Measurements from ENCODE around the gene GPR75. TPM values are rescaled to one million over a fixed set of nuclear protein-coding genes. Genes with fewer than 3 reads are reported as not detected.

Gene GPR75
- total and polyA plus RNA-seq, 2 of the 13 experiments (the other 11 are each of a cell fraction or from before 2014, with no cell fraction given) = 3.3 to 4.1 TPM

DNA sequence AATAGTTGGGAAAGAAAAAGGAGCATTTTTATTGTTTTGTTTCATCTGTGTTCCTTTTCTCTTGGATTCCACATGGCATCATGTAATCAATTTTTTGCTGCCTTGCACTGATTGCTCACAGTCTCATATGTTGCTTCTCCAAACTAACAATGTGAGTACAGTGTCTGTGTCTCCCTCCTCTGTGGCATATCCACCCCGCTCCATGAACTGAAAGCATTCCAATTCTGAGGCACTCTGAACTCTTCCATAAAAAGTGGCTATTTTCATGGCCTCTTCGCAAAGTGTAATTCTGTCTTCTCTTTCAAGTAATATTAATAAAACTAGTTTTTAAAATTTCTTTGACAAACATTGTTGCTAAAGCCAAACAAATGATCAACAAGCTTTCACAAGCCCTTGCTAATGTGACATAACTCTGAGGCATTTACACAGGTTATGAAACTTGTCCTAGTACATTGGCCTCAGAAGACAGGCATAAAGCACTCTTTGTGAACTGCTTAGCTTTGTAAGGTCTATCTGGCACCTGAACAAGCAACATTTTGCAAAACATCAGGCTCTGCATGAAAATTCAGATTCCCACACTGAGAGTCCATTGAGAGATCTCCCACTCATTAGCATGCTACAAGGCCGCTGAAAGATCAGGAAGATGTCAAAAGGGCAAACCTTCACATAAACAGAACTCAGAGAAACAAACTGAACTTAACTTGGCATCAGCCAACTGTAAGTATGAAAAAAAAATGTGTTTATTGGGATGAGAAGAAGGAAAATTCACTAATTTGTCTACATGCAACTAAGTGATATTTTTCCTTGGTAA lies 33.0 kb downstream of the GPR75 start (continued):
- TF ChIP-seq, protein P1, sequence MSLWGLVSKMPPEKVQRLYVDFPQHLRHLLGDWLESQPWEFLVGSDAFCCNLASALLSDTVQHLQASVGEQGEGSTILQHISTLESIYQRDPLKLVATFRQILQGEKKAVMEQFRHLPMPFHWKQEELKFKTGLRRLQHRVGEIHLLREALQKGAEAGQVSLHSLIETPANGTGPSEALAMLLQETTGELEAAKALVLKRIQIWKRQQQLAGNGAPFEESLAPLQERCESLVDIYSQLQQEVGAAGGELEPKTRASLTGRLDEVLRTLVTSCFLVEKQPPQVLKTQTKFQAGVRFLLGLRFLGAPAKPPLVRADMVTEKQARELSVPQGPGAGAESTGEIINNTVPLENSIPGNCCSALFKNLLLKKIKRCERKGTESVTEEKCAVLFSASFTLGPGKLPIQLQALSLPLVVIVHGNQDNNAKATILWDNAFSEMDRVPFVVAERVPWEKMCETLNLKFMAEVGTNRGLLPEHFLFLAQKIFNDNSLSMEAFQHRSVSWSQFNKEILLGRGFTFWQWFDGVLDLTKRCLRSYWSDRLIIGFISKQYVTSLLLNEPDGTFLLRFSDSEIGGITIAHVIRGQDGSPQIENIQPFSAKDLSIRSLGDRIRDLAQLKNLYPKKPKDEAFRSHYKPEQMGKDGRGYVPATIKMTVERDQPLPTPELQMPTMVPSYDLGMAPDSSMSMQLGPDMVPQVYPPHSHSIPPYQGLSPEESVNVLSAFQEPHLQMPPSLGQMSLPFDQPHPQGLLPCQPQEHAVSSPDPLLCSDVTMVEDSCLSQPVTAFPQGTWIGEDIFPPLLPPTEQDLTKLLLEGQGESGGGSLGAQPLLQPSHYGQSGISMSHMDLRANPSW (CRISPR knock-in tag; IDR thresholded peaks at IDR 0.05; ENCODE audit: borderline replicate concordance) = 0 out of 2 replicates have a peak, but pooled peaks have one; percentile 14
- TF ChIP-seq ZNF841 (CRISPR knock-in tag; IDR thresholded peaks at IDR 0.05; ENCODE audit: borderline replicate concordance) (no peak), ZNF230 (CRISPR knock-in tag; IDR thresholded peaks at IDR 0.05) (peak; percentile 48; the same call in 1 of the 2 replicates), TBL1XR1 (IDR thresholded peaks at IDR 0.05; ENCODE audit: borderline replicate concordance, low read length, partially characterized antibody) (peak; percentile 94), ZNF672 (CRISPR knock-in tag; IDR thresholded peaks at IDR 0.05) (no peak), SCMH1 (CRISPR knock-in tag; IDR thresholded peaks at IDR 0.05; ENCODE audit: borderline replicate concordance) (no peak), CHCHD3 (CRISPR knock-in tag; IDR thresholded peaks at IDR 0.05) (no peak), FOSL1 (CRISPR knock-in tag; IDR thresholded peaks at IDR 0.05; ENCODE audit: borderline replicate concordance) (no peak), MTA3 (CRISPR knock-in tag; IDR thresholded peaks at IDR 0.05) (no peak), SSRP1 (CRISPR knock-in tag; IDR thresholded peaks at IDR 0.05) (peak; percentile 62), WIZ (CRISPR knock-in tag; IDR thresholded peaks at IDR 0.05) (no peak), ZNF567 (CRISPR knock-in tag; IDR thresholded peaks at IDR 0.05; ENCODE audit: borderline replicate concordance) (no peak), ZNF260 (CRISPR knock-in tag; IDR thresholded peaks at IDR 0.05; ENCODE audit: borderline replicate concordance, low read depth) (no peak), RARA (CRISPR knock-in tag; IDR thresholded peaks at IDR 0.05) (peak; percentile 99)
- TF ChIP-seq, protein P2, sequence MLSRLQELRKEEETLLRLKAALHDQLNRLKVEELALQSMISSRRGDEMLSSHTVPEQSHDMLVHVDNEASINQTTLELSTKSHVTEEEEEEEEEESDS (CRISPR knock-in tag; IDR thresholded peaks at IDR 0.05; ENCODE audit: borderline replicate concordance) = peak; percentile 90; the same call in 1 of the 2 replicates
- TF ChIP-seq, protein P3, sequence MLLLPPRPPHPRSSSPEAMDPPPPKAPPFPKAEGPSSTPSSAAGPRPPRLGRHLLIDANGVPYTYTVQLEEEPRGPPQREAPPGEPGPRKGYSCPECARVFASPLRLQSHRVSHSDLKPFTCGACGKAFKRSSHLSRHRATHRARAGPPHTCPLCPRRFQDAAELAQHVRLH (CRISPR knock-in tag; IDR thresholded peaks at IDR 0.05; ENCODE audit: borderline replicate concordance, low read depth) = peak; percentile 65; the same call in 1 of the 2 replicates
- TF ChIP-seq, protein P4, sequence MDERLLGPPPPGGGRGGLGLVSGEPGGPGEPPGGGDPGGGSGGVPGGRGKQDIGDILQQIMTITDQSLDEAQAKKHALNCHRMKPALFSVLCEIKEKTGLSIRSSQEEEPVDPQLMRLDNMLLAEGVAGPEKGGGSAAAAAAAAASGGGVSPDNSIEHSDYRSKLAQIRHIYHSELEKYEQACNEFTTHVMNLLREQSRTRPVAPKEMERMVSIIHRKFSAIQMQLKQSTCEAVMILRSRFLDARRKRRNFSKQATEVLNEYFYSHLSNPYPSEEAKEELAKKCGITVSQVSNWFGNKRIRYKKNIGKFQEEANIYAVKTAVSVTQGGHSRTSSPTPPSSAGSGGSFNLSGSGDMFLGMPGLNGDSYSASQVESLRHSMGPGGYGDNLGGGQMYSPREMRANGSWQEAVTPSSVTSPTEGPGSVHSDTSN (CRISPR knock-in tag; IDR thresholded peaks at IDR 0.05) = no peak
- TF ChIP-seq, protein P5, sequence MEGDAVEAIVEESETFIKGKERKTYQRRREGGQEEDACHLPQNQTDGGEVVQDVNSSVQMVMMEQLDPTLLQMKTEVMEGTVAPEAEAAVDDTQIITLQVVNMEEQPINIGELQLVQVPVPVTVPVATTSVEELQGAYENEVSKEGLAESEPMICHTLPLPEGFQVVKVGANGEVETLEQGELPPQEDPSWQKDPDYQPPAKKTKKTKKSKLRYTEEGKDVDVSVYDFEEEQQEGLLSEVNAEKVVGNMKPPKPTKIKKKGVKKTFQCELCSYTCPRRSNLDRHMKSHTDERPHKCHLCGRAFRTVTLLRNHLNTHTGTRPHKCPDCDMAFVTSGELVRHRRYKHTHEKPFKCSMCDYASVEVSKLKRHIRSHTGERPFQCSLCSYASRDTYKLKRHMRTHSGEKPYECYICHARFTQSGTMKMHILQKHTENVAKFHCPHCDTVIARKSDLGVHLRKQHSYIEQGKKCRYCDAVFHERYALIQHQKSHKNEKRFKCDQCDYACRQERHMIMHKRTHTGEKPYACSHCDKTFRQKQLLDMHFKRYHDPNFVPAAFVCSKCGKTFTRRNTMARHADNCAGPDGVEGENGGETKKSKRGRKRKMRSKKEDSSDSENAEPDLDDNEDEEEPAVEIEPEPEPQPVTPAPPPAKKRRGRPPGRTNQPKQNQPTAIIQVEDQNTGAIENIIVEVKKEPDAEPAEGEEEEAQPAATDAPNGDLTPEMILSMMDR (CRISPR knock-in tag; IDR thresholded peaks at IDR 0.05) = no peak
- TF ChIP-seq, protein P6, sequence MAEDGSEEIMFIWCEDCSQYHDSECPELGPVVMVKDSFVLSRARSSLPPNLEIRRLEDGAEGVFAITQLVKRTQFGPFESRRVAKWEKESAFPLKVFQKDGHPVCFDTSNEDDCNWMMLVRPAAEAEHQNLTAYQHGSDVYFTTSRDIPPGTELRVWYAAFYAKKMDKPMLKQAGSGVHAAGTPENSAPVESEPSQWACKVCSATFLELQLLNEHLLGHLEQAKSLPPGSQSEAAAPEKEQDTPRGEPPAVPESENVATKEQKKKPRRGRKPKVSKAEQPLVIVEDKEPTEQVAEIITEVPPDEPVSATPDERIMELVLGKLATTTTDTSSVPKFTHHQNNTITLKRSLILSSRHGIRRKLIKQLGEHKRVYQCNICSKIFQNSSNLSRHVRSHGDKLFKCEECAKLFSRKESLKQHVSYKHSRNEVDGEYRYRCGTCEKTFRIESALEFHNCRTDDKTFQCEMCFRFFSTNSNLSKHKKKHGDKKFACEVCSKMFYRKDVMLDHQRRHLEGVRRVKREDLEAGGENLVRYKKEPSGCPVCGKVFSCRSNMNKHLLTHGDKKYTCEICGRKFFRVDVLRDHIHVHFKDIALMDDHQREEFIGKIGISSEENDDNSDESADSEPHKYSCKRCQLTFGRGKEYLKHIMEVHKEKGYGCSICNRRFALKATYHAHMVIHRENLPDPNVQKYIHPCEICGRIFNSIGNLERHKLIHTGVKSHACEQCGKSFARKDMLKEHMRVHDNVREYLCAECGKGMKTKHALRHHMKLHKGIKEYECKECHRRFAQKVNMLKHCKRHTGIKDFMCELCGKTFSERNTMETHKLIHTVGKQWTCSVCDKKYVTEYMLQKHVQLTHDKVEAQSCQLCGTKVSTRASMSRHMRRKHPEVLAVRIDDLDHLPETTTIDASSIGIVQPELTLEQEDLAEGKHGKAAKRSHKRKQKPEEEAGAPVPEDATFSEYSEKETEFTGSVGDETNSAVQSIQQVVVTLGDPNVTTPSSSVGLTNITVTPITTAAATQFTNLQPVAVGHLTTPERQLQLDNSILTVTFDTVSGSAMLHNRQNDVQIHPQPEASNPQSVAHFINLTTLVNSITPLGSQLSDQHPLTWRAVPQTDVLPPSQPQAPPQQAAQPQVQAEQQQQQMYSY (CRISPR knock-in tag; IDR thresholded peaks at IDR 0.05) = no peak
